KMS-11 (cell line): ENCODE data around the gene TRAPPC6A.

Experiments used
- H2AFZ ChIP-seq: fragments of 200-600 bp; sonication (generic); 2 replicates; pipeline ENCODE4 v1.6.1; 2016; ENCODE audit warnings: antibody characterized with exemption, mixed run types, low read depth
- H3K27ac ChIP-seq: fragments of 200-600 bp; sonication (generic); 2 replicates; pipeline ENCODE4 v1.6.1; 2016; ENCODE audit warnings: mild to moderate bottlenecking, mixed run types
- H3K27me3 ChIP-seq: fragments of 200-600 bp; sonication (generic); 2 replicates; pipeline ENCODE4 v1.6.1; 2017; ENCODE audit warnings: mild to moderate bottlenecking, low read depth, mixed run types, moderate library complexity; ENCODE audit not compliant: insufficient read depth
- H3K36me3 ChIP-seq: fragments of 200-600 bp; sonication (generic); 2 replicates; pipeline ENCODE4 v1.6.1; 2017; ENCODE audit warnings: mild to moderate bottlenecking, mixed run types; ENCODE audit not compliant: insufficient read depth
- H3K4me1 ChIP-seq: fragments of 200-600 bp; sonication (generic); 2 replicates; pipeline ENCODE4 v1.6.1; 2016; ENCODE audit warnings: mild to moderate bottlenecking, low read depth, mixed run types; ENCODE audit not compliant: poor library complexity, severe bottlenecking
- H3K4me2 ChIP-seq: fragments of 200-600 bp; sonication (generic); 2 replicates; pipeline ENCODE4 v1.7.0; 2016; ENCODE audit warnings: mild to moderate bottlenecking, mixed run types
- H3K4me3 ChIP-seq: fragments of 200-600 bp; sonication (generic); IDR thresholded peaks from 2 replicates; pipeline ENCODE4 v1.6.1; 2017; ENCODE audit warnings: low read depth, low read length, mixed read lengths; ENCODE audit not compliant: insufficient read depth
- H3K79me2 ChIP-seq: fragments of 200-600 bp; sonication (generic); 2 replicates; pipeline ENCODE4 v1.6.1; 2016; ENCODE audit warnings: low read depth, mixed run types; ENCODE audit not compliant: insufficient read depth
- H3K9ac ChIP-seq: fragments of 200-600 bp; sonication (generic); 2 replicates; pipeline ENCODE4 v1.6.1; 2016; ENCODE audit warnings: mild to moderate bottlenecking, mixed run types
- H4K20me1 ChIP-seq: fragments of 200-600 bp; sonication (generic); 2 replicates; pipeline ENCODE4 v1.6.1; 2016; ENCODE audit warnings: mild to moderate bottlenecking, mixed run types; ENCODE audit not compliant: insufficient read depth
- TF ChIP-seq, protein P1 (sequence below): fragments of 200-600 bp; sonication (generic); conservative IDR thresholded peaks from 2 replicates; pipeline ENCODE4 v1.6.1; 2017; ENCODE audit warnings: low read depth, mild to moderate bottlenecking, antibody characterized with exemption, low read length, moderate library complexity, mixed read lengths

The TRAPPC6A gene

DNA sequence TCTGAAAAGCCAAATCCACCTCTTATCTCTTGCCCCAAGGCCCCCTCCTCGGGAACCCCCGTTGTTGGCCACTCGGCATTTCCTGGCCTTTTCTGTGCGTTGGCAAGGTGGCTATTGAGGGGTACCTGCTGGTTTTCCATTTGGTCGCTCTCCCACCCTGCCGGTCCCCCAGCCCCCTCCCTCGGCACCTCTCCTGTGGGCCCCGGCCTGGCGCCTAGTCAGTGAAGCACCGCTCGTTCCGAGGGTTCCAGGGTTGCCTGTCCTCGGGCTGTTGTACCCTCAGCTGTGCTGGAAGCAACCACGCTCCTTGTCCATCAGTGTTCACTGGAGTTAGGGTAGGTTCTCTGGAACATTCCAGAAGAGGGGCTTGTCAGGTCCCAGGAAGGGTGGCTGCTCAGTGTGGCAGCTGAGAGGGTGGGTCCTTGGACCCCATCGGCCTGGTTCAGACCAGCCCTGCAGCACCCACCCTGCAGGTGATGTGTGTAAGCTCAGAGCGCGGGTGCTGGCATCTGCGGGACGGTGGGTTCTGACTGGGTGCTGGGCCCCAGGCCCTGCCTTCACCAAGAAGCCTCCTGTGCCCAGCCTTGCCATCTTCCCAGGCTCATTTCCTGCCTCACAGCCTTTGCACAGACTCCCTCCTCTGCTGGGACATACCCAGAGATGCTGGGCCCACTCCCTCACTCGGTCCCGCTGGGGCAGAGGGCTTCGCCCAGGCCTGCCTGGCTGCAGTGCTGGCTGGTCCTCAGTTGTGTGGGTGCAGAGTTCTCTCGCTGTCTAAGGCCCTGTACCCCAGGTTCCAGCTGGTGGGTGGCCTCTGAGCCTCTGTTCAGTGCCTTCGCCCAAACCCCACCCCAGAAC, 38.5 kb downstream of the TRAPPC6A start:
- no peaks in the 10 kb centered on the region for H3K36me3 ChIP-seq

DNA sequence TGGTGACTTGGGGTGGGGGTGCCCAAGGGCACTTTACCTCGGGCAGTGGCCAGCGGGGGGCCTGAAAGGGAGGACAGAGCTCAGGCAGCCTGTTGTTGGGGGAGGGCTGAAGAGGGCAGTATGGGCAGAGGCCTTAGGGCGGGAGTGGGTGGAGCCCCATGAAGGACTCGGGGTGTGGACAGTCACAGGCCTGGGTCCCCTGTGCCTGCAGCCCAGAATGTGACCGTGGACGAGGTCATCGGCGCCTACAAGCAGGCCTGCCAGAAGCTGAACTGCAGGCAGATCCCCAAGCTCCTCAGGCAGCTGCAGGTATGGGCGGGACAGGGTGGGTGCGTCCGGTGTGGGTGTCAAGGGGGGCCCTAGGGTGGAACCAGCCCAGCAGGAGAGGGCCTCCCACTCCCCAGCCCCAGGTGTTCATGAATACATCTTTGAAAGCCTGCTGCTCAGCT, 39.7 kb downstream of the TRAPPC6A start:
- peak overlapping the region; percentile 70; the same call in 1 of the 2 replicates for H3K9ac ChIP-seq
- H3K4me2 ChIP-seq, result peak overlapping the region; percentile 99
- peak overlapping the region; percentile 38; the same call in 1 of the 2 replicates for H2AFZ ChIP-seq
- H3K27me3 ChIP-seq, result no peaks in the 10 kb centered on the region
- peaks cover 50% of the 10 kb centered on the region for H3K79me2 ChIP-seq
- TF ChIP-seq, protein P1, sequence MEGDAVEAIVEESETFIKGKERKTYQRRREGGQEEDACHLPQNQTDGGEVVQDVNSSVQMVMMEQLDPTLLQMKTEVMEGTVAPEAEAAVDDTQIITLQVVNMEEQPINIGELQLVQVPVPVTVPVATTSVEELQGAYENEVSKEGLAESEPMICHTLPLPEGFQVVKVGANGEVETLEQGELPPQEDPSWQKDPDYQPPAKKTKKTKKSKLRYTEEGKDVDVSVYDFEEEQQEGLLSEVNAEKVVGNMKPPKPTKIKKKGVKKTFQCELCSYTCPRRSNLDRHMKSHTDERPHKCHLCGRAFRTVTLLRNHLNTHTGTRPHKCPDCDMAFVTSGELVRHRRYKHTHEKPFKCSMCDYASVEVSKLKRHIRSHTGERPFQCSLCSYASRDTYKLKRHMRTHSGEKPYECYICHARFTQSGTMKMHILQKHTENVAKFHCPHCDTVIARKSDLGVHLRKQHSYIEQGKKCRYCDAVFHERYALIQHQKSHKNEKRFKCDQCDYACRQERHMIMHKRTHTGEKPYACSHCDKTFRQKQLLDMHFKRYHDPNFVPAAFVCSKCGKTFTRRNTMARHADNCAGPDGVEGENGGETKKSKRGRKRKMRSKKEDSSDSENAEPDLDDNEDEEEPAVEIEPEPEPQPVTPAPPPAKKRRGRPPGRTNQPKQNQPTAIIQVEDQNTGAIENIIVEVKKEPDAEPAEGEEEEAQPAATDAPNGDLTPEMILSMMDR, result no peak
- peaks cover 73% of the 10 kb centered on the region for H3K4me1 ChIP-seq
- no peaks in the 10 kb centered on the region for H3K36me3 ChIP-seq
- H3K4me3 ChIP-seq, result no peak overlapping the region
- H4K20me1 ChIP-seq, result no peaks in the 10 kb centered on the region
- H3K27ac ChIP-seq, result peak overlapping the region; percentile 93

More for the DNA sequence above, 38.5 kb downstream of the TRAPPC6A start:
- Histone ChIP-seq H3K27ac (peak overlapping the region; percentile 93), H3K9ac (peak overlapping the region; percentile 70; the same call in 1 of the 2 replicates), H3K79me2 (peaks cover 38% of the 10 kb centered on the region), H3K4me3 (no peak overlapping the region), H3K4me1 (peaks cover 61% of the 10 kb centered on the region), H2AFZ (no peak overlapping the region), H4K20me1 (no peaks in the 10 kb centered on the region), H3K27me3 (no peaks in the 10 kb centered on the region), H3K4me2 (peak overlapping the region; percentile 99)
- TF ChIP-seq, protein P1, result no peak

- TF ChIP-seq, protein P1, result no peak
- Histone ChIP-seq H3K27ac (peak overlapping the region; percentile 93), H2AFZ (0 out of 2 replicates have a peak overlapping the region, but pooled peaks have one; percentile 11), H3K4me2 (peak overlapping the region; percentile 99), H3K4me1 (peaks cover 84% of the 10 kb centered on the region), H3K4me3 (no peak overlapping the region), H3K36me3 (no peaks in the 10 kb centered on the region), H4K20me1 (no peaks in the 10 kb centered on the region), H3K27me3 (no peaks in the 10 kb centered on the region), H3K9ac (peak overlapping the region; percentile 70; the same call in 1 of the 2 replicates), H3K79me2 (peaks cover 60% of the 10 kb centered on the region)
Measured at GRCh38 chr19:45137179-45137761, 40.8 kb downstream of the TRAPPC6A start.

- H3K27me3 ChIP-seq, result no peaks in the 10 kb centered on the region
- peaks cover 90% of the 10 kb centered on the region for H3K4me1 ChIP-seq
- H3K27ac ChIP-seq, result peak overlapping the region; percentile 93
- peak overlapping the region; percentile 70; the same call in 1 of the 2 replicates for H3K9ac ChIP-seq
- H4K20me1 ChIP-seq, result no peaks in the 10 kb centered on the region
- H3K79me2 ChIP-seq, result peaks cover 63% of the 10 kb centered on the region
- H2AFZ ChIP-seq, result no peak overlapping the region
- TF ChIP-seq, protein P1, result no peak
- no peak overlapping the region for H3K4me3 ChIP-seq
- no peaks in the 10 kb centered on the region for H3K36me3 ChIP-seq
- H3K4me2 ChIP-seq, result peak overlapping the region; percentile 99
Measured at GRCh38 chr19:45136507-45137178, 41.4 kb downstream of the TRAPPC6A start.
